ENCODE data around the gene BSDC1.

DNA sequence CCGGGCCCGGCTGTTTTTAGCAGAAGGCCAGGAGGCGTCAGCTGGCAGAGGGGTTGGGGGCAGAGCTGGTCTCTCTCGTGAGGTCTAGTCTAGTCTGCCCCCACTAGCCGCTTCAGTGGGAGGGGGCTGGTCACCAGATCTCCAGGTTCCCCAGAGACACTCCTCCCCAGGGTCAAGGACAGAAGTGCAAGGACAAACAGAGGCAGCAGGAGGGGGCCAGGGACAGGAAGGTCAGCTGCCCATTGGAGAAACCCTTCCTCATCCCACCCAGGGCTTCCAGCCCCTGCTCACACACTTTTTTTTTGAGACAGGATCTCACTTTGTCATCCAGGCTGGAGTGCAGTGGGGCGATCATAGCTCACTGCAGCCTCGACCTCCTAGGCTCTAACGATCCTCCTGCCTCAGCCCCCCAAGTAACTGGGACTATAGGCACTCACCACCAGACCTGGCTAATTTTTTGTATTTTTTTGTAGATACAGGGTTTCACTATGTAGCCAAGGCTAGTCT is 41.9 kb downstream of the BSDC1 start:
- TF ChIP-seq POLR2AphosphoS5 (IDR thresholded peaks at IDR 0.05; ENCODE audit: low read depth, low read length) (no peak), POLR2A (IDR thresholded peaks at IDR 0.05; ENCODE audit: low read depth, low read length) (no peak), TAF1 (IDR thresholded peaks at IDR 0.05; ENCODE audit: low read depth, low read length) (no peak), POU2F2 (IDR thresholded peaks at IDR 0.05; ENCODE audit: low read depth, low read length) (no peak)
